HEK293 (cell line): ENCODE measurements around the gene TNNT3.

Source experiments
- CTCF ChIA-PET: fragments of 350-600 bp; formaldehyde crosslinking; extraction: SDS; loops from one replicate; lab custom pipeline; 2021; ENCODE audit warnings: antibody characterized with exemption; lab: Yijun Ruan, JAX
- POLR2A ChIA-PET: fragments of 300-600 bp; formaldehyde crosslinking; extraction: SDS; loops from one replicate; lab custom pipeline; 2020; ENCODE audit warnings: antibody characterized with exemption, inconsistent platforms; lab: Yijun Ruan, JAX
- H3K27ac ChIP-seq: fragments of 200-500 bp; sonication (Bioruptor generic); 2 replicates; pipeline ENCODE4 v1.5.1; 2014; ENCODE audit warnings: low read depth, low read length, control low read depth, inconsistent platforms; ENCODE audit errors: extremely low read depth
- H3K36me3 ChIP-seq, 2 experiments: fragments of 200-500 bp in 1 of 2; sonication (Bioruptor generic) in 1 of 2; 1 replicate in 1 of 2; 2 replicates in 1 of 2; pipeline ENCODE4 v1.5.1; 2014 to 2017; ENCODE audit warnings: inconsistent platforms in 2 of 2, low read length in 2 of 2; ENCODE audit not compliant: control insufficient read depth in 2 of 2, insufficient read depth in 1 of 2
- H3K4me1 ChIP-seq: fragments of 200-500 bp; sonication (Bioruptor generic); 2 replicates; pipeline ENCODE4 v1.5.1; 2014; ENCODE audit warnings: mild to moderate bottlenecking, low read length, inconsistent platforms; ENCODE audit not compliant: control insufficient read depth, insufficient read depth
- H3K4me3 ChIP-seq: 2 replicates; pipeline ENCODE4 v1.5.1; 2011; ENCODE audit warnings: low read depth, mild to moderate bottlenecking, control low read depth, low read length, moderate library complexity
- H3K9me3 ChIP-seq: fragments of 200-500 bp; sonication (Bioruptor generic); 2 replicates; pipeline ENCODE4 v1.5.1; 2014; ENCODE audit warnings: low read depth, low read length, inconsistent platforms; ENCODE audit not compliant: control insufficient read depth, insufficient read depth
- AEBP2 ChIP-seq: fragments of 450-650 bp; formaldehyde crosslinking; IDR thresholded peaks from 2 replicates; pipeline ENCODE4 v1.5.1; 2016; ENCODE audit warnings: missing biosample characterization, missing genetic modification characterization, borderline replicate concordance
- FEZF1 ChIP-seq: fragments of 450-650 bp; formaldehyde crosslinking; IDR thresholded peaks from 2 replicates; pipeline ENCODE4 v1.5.1; 2016; ENCODE audit warnings: missing biosample characterization, missing genetic modification characterization
- GLIS1 ChIP-seq: fragments of 450-650 bp; formaldehyde crosslinking; IDR thresholded peaks from 2 replicates; pipeline ENCODE4 v1.5.1; 2016; ENCODE audit warnings: missing biosample characterization, missing genetic modification characterization
- GLIS2 ChIP-seq: fragments of 450-650 bp; formaldehyde crosslinking; IDR thresholded peaks from 2 replicates; pipeline ENCODE4 v1.5.1; 2016; ENCODE audit warnings: missing biosample characterization, missing genetic modification characterization
- KLF16 ChIP-seq: fragments of 450-650 bp; formaldehyde crosslinking; IDR thresholded peaks from 2 replicates; pipeline ENCODE4 v1.5.1; 2017; ENCODE audit warnings: missing biosample characterization, missing genetic modification characterization
- SP2 ChIP-seq: fragments of 450-650 bp; formaldehyde crosslinking; IDR thresholded peaks from 2 replicates; pipeline ENCODE4 v1.5.1; 2016; ENCODE audit warnings: missing biosample characterization, missing genetic modification characterization
- ZIC2 ChIP-seq: fragments of 450-650 bp; formaldehyde crosslinking; IDR thresholded peaks from 2 replicates; pipeline ENCODE4 v1.5.1; 2016; ENCODE audit warnings: missing biosample characterization, missing genetic modification characterization
- ZNF10 ChIP-seq: fragments of 450-650 bp; formaldehyde crosslinking; IDR thresholded peaks from 2 replicates; pipeline ENCODE4 v1.5.1; 2017; ENCODE audit warnings: missing biosample characterization, missing genetic modification characterization
- ZNF221 ChIP-seq: fragments of 450-650 bp; formaldehyde crosslinking; IDR thresholded peaks from 2 replicates; pipeline ENCODE4 v1.5.1; 2017; ENCODE audit warnings: missing biosample characterization, missing genetic modification characterization, borderline replicate concordance
- ZNF280C ChIP-seq: fragments of 450-650 bp; formaldehyde crosslinking; IDR thresholded peaks from 2 replicates; pipeline ENCODE4 v1.5.1; 2016; ENCODE audit warnings: missing biosample characterization, missing genetic modification characterization
- ZNF792 ChIP-seq: fragments of 450-650 bp; formaldehyde crosslinking; IDR thresholded peaks from 2 replicates; pipeline ENCODE4 v1.5.1; 2016; ENCODE audit warnings: missing biosample characterization, missing genetic modification characterization
- ZSCAN16 ChIP-seq: fragments of 450-650 bp; formaldehyde crosslinking; IDR thresholded peaks from 2 replicates; pipeline ENCODE4 v1.5.1; 2016; ENCODE audit warnings: missing biosample characterization, missing genetic modification characterization

Gene TNNT3

GRCh38 chr11:1925373-1926155, 6.1 kb downstream of the TNNT3 start:
- Histone ChIP-seq H3K27ac (no peak overlapping the region), H3K9me3 (no peaks in the 10 kb centered on the region), H3K4me1 (no peaks in the 10 kb centered on the region), H3K4me3 (no peak overlapping the region), H3K36me3 (no peaks in the 10 kb centered on the region)
- ChIA-PET CTCF (no interaction called here), POLR2A (no interaction called here)
- TF ChIP-seq FEZF1 (tag by site-specific recombination): no peak
- no peak for TF ChIP-seq ZNF221 (tag by site-specific recombination)

GRCh38 chr11:1926156-1927025, 6.9 kb downstream of the TNNT3 start:
- Histone ChIP-seq H3K4me1 (no peaks in the 10 kb centered on the region), H3K9me3 (no peaks in the 10 kb centered on the region), H3K4me3 (no peak overlapping the region), H3K27ac (no peak overlapping the region), H3K36me3 (no peaks in the 10 kb centered on the region)
- ChIA-PET POLR2A (no interaction called here), CTCF (no interaction called here)
- no peak for TF ChIP-seq ZNF792
- no peak for TF ChIP-seq ZNF10 (tag by site-specific recombination)
- no peak for TF ChIP-seq KLF16
- no peak for TF ChIP-seq SP2 (tag by site-specific recombination)

- CTCF ChIA-PET: no interaction called here
- Histone ChIP-seq H3K36me3 (no peaks in the 10 kb centered on the region), H3K4me1 (no peaks in the 10 kb centered on the region), H3K9me3 (no peaks in the 10 kb centered on the region), H3K4me3 (no peak overlapping the region), H3K27ac (no peak overlapping the region)
- POLR2A ChIA-PET: no interaction called here
- TF ChIP-seq GLIS1 (0 out of 2 replicates have a peak, but pooled peaks have one; percentile 10), ZIC2 (peak; percentile 17), ZNF280C (tag by site-specific recombination) (no peak)
Measured at GRCh38 chr11:1927026-1927847, 7.7 kb downstream of the TNNT3 start.

GRCh38 chr11:1927848-1928469, 8.5 kb downstream of the TNNT3 start:
- Histone ChIP-seq H3K9me3 (no peaks in the 10 kb centered on the region), H3K4me1 (no peaks in the 10 kb centered on the region)
- TF ChIP-seq GLIS2 (tag by site-specific recombination): 0 out of 2 replicates have a peak, but pooled peaks have one; percentile 14
- TF ChIP-seq ZSCAN16 (tag by site-specific recombination): no peak
- no peak for TF ChIP-seq AEBP2 (tag by site-specific recombination)
- TF ChIP-seq, all 188 proteins: peak for 1
- ChIA-PET POLR2A (no interaction called here), CTCF (no interaction called here)
- H3K36me3 ChIP-seq: no peaks in the 10 kb centered on the region
- no peak overlapping the region for H3K4me3 ChIP-seq
- no peak overlapping the region for H3K27ac ChIP-seq
